HepG2 (cell line): ENCODE data around the gene RNASE7. TPM values are rescaled to one million over a fixed set of nuclear protein-coding genes. Genes with fewer than 3 reads are reported as not detected.
A peak's percentile ranks its signal among the peaks of the same experiment; 100 is the strongest.

Source experiments
- ARNT2 ChIP-seq: sonication (generic); formaldehyde crosslinking; IDR thresholded peaks from 2 replicates; pipeline ENCODE4 v1.8.0; 2022; ENCODE audit warnings: mild to moderate bottlenecking, low read depth, missing genetic modification reagents, moderate library complexity
- ATF5 ChIP-seq: sonication (generic); formaldehyde crosslinking; IDR thresholded peaks from 2 replicates; pipeline ENCODE4 v1.4.0; 2020; ENCODE audit warnings: mild to moderate bottlenecking, low read depth, missing genetic modification reagents
- ETV6 ChIP-seq: sonication (generic); formaldehyde crosslinking; conservative IDR thresholded peaks from 2 replicates; pipeline ENCODE4 v1.4.0; 2020; ENCODE audit warnings: missing genetic modification reagents
- FOXP4 ChIP-seq: sonication (generic); formaldehyde crosslinking; IDR thresholded peaks from 2 replicates; pipeline ENCODE4 v1.4.0; 2020; ENCODE audit warnings: missing genetic modification reagents
- KLF6 ChIP-seq: IDR thresholded peaks from 2 replicates; pipeline ENCODE4 v1.8.0; 2016; ENCODE audit warnings: missing biosample characterization, missing genetic modification reagents
- MBD4 ChIP-seq: IDR thresholded peaks from 2 replicates; pipeline ENCODE4 v1.6.1; 2012; ENCODE audit warnings: low read length, inconsistent platforms, borderline replicate concordance
- MED13 ChIP-seq: sonication (generic); formaldehyde crosslinking; IDR thresholded peaks from 2 replicates; pipeline ENCODE4 v1.5.0; 2020; ENCODE audit warnings: missing genetic modification reagents
- MLLT10 ChIP-seq: sonication (generic); formaldehyde crosslinking; IDR thresholded peaks from 2 replicates; pipeline ENCODE4 v1.4.0; 2020; ENCODE audit warnings: missing genetic modification reagents
- NFAT5 ChIP-seq: sonication (generic); formaldehyde crosslinking; IDR thresholded peaks from 2 replicates; pipeline ENCODE4 v1.4.0; 2020; ENCODE audit warnings: missing genetic modification reagents
- NFE2L2 ChIP-seq: fragments of 150-350 bp; IDR thresholded peaks from 2 replicates; pipeline ENCODE4 v1.6.1; 2014; ENCODE audit warnings: low read length
- POLR2AphosphoS5 ChIP-seq: IDR thresholded peaks from 2 replicates; pipeline ENCODE4 v1.6.1; 2012; ENCODE audit warnings: low read depth, low read length
- REST ChIP-seq, 2 experiments: IDR thresholded peaks; 2 replicates each; pipeline ENCODE4 v1.6.1; 2011 to 2012; ENCODE audit warnings: low read length in 2 of 2, borderline replicate concordance in 1 of 2, low read depth in 1 of 2, mild to moderate bottlenecking in 1 of 2, moderate library complexity in 1 of 2
- SMARCE1 ChIP-seq: fragments of 450-650 bp; IDR thresholded peaks from 2 replicates; pipeline ENCODE4 v1.6.1; 2017; ENCODE audit warnings: borderline replicate concordance
- SP140L ChIP-seq: sonication (generic); formaldehyde crosslinking; IDR thresholded peaks from 2 replicates; pipeline ENCODE4 v1.4.0; 2020; ENCODE audit warnings: missing genetic modification reagents, borderline replicate concordance
- ZBTB7B ChIP-seq: sonication (generic); formaldehyde crosslinking; IDR thresholded peaks from 2 replicates; pipeline ENCODE4 v1.4.0; 2020; ENCODE audit warnings: missing genetic modification reagents
- ZIK1 ChIP-seq: sonication (generic); formaldehyde crosslinking; IDR thresholded peaks from 2 replicates; pipeline ENCODE4 v1.5.0; 2020; ENCODE audit warnings: mild to moderate bottlenecking, low read depth, missing genetic modification reagents, borderline replicate concordance
- ZNF24 ChIP-seq: fragments of 450-650 bp; IDR thresholded peaks from 2 replicates; pipeline ENCODE4 v1.6.1; 2017; ENCODE audit warnings: antibody characterized with exemption, mild to moderate bottlenecking
- ZNF446 ChIP-seq: sonication (generic); formaldehyde crosslinking; IDR thresholded peaks from 2 replicates; pipeline ENCODE4 v1.5.0; 2020; ENCODE audit warnings: mild to moderate bottlenecking, missing genetic modification reagents
- ZNF674 ChIP-seq: sonication (generic); formaldehyde crosslinking; IDR thresholded peaks from 2 replicates; pipeline ENCODE4 v1.5.0; 2020; ENCODE audit warnings: low read depth, mild to moderate bottlenecking, missing genetic modification reagents
- polyA plus RNA-seq, 8 experiments: library from polyadenylated mRNA; depleted of rRNA in 3 of 8; stranded (reverse) in 7 of 8; unstranded in 1 of 8; fragments of >200 nt; fragmentation: Illumina TruSeq in 4 of 8; extraction: Trizol in 4 of 8; gene quantifications; 2 replicates each; pipeline versions ENCODE4 v1.2.1 to v1.2.3, GENCODE V29; 2011 to 2016; ENCODE audit warnings: low read depth in 4 of 8, missing spikeins in 1 of 8, mixed read lengths in 1 of 8; ENCODE audit not compliant: insufficient read depth in 1 of 8
- total RNA-seq, 5 experiments: library from RNA; depleted of rRNA; stranded (reverse); fragments of >200 nt; fragmentation: Illumina TruSeq; extraction: Trizol; gene quantifications; 2 replicates each; pipeline ENCODE4 v1.2.3, GENCODE V29; 2016; ENCODE audit warnings: low read depth in 1 of 5

Gene RNASE7
- total and polyA plus RNA-seq, 2 of the 13 experiments (the other 11 are each of a cell fraction or from before 2014, with no cell fraction given), result 0.04 TPM; not detected in 1

GRCh38 chr14:21069388-21070082, 27.4 kb downstream of the RNASE7 start (continued):
- 0 out of 2 replicates have a peak, but pooled peaks have one; percentile 32 for TF ChIP-seq FOXP4 (CRISPR knock-in tag)
- no peak for TF ChIP-seq ETV6
- no peak for TF ChIP-seq MED13 (CRISPR knock-in tag)
- no peak for TF ChIP-seq ZNF674
- no peak for TF ChIP-seq ZIK1 (CRISPR knock-in tag)
- TF ChIP-seq KLF6, result 0 out of 2 replicates have a peak, but pooled peaks have one; percentile 9
- 0 out of 2 replicates have a peak, but pooled peaks have one; percentile 8 for TF ChIP-seq ZNF446 (CRISPR knock-in tag)
- 0 out of 2 replicates have a peak, but pooled peaks have one; percentile 22 for TF ChIP-seq NFAT5 (CRISPR knock-in tag)
- no peak for TF ChIP-seq REST (IDR thresholded peaks at IDR 0.05; ENCODE audit: borderline replicate concordance in 1 of 2, low read depth in 1 of 2, low read length in 2 of 2)
- TF ChIP-seq ZNF24, result no peak
- TF ChIP-seq NFE2L2, result no peak
- TF ChIP-seq ATF5 (CRISPR knock-in tag), result no peak
- TF ChIP-seq MLLT10, result no peak
- no peak for TF ChIP-seq SMARCE1
- no peak for TF ChIP-seq POLR2AphosphoS5
- TF ChIP-seq ZBTB7B (CRISPR knock-in tag), result peak; percentile 44; the same call in 1 of the 2 replicates
- no peak for TF ChIP-seq SP140L (CRISPR knock-in tag)
- TF ChIP-seq ARNT2, result no peak; the same call in 1 of the 2 replicates
- no peak for TF ChIP-seq MBD4
